Glomerular endothelial cell (primary cell): ENCODE measurements around the gene CACNA1A. TPM values are rescaled to one million over a fixed set of nuclear protein-coding genes. Genes with fewer than 3 reads are reported as not detected.
"Not testable (repeated sequence)": the region's sequence is repeated elsewhere in the genome, so short reads cannot be mapped to it uniquely, and the experiment has no call there.

Experiments
- DNase-seq: peaks from one replicate; pipeline ENCODE4 v3.0.0-alpha.2; 2011; ENCODE audit warnings: low read depth, low spot score; ENCODE audit errors: extremely low read depth
- total RNA-seq: library from RNA; depleted of rRNA; stranded (reverse); fragments of >200 nt; gene quantifications from 2 replicates; pipeline ENCODE4 v1.2.3, GENCODE V29; 2015

The CACNA1A gene
- total RNA-seq, 1 donor from 2014 or later = 0.58 TPM

GRCh38 chr19:13283871-13284270 is 222.4 kb downstream of the CACNA1A start:
- no peak for DNase-seq

GRCh38 chr19:13282486-13283065 is 223.7 kb downstream of the CACNA1A start:
- no peak for DNase-seq

GRCh38 chr19:13281567-13282291 is 224.6 kb downstream of the CACNA1A start:
- no peak for DNase-seq

GRCh38 chr19:13277104-13277809 is 229.0 kb downstream of the CACNA1A start:
- peak; percentile 69 for DNase-seq

GRCh38 chr19:13275016-13275722 is 231.1 kb downstream of the CACNA1A start:
- DNase-seq = no peak

GRCh38 chr19:13270514-13271105 is 235.7 kb downstream of the CACNA1A start:
- no peak for DNase-seq

GRCh38 chr19:13269348-13269747 is 236.9 kb downstream of the CACNA1A start:
- no peak for DNase-seq

GRCh38 chr19:13267889-13268288 is 238.4 kb downstream of the CACNA1A start:
- DNase-seq = no peak

GRCh38 chr19:13267131-13267530 is 239.1 kb downstream of the CACNA1A start:
- no peak for DNase-seq

- DNase-seq = peak; percentile 34
These were observed 243.8 kb downstream of the CACNA1A start for GRCh38 chr19:13262450-13262849.

GRCh38 chr19:13260883-13261653 is 245.2 kb downstream of the CACNA1A start:
- DNase-seq = peak; percentile 22

GRCh38 chr19:13256918-13257317 is 249.4 kb downstream of the CACNA1A start:
- DNase-seq = no peak

GRCh38 chr19:13256398-13256797 is 249.9 kb downstream of the CACNA1A start:
- not testable (repeated sequence) for DNase-seq

- no peak for DNase-seq
These were observed 250.6 kb downstream of the CACNA1A start for GRCh38 chr19:13255719-13256059.

- no peak for DNase-seq
These were observed 251.1 kb downstream of the CACNA1A start for GRCh38 chr19:13255041-13255718.

- no peak for DNase-seq
These were observed 253.5 kb downstream of the CACNA1A start for GRCh38 chr19:13252569-13253335.

GRCh38 chr19:13244920-13245319 is 261.4 kb downstream of the CACNA1A start:
- no peak for DNase-seq

GRCh38 chr19:13241231-13242104 is 264.8 kb downstream of the CACNA1A start:
- no peak for DNase-seq
